ENCODE measurements around the gene FIGN. TPM values are rescaled to one million over a fixed set of nuclear protein-coding genes. Genes with fewer than 3 reads are reported as not detected.

Gene FIGN
- total RNA-seq, 3 donors from 2014 or later, result 2.6 to 13.9 (median 5.0) TPM

GRCh38 chr2:163733301-163733938 lies 2.4 kb downstream of the FIGN start:
- no peak for DNase-seq (ENCODE audit: low spot score in 2 of 2)

GRCh38 chr2:163732727-163733126 lies 3.1 kb downstream of the FIGN start:
- intact Hi-C loops (cut with DNase I; ENCODE audit: low total_unique reads), result no loop called here

More at GRCh38 chr2:163733301-163733938, 2.4 kb downstream of the FIGN start:
- Histone ChIP-seq H3K4me3 (peak overlapping the region; percentile 23 to 69 (median 62)), H3K27me3 (no peaks in the 10 kb centered on the region), H3K36me3 (no peaks in the 10 kb centered on the region), H3K9me3 (no peaks in the 10 kb centered on the region), H3K27ac (peak overlapping the region; percentile 19 to 41), H3K4me1 (peaks cover 0 to 4% of the 10 kb centered on the region in 2 donors)
- TF ChIP-seq POLR2AphosphoS5 (IDR thresholded peaks at IDR 0.05) (no peak), CTCF (IDR thresholded peaks at IDR 0.05) (no peak), POLR2A (IDR thresholded peaks at IDR 0.05) (no peak)
- intact Hi-C loops (cut with DNase I; ENCODE audit: low total_unique reads), result no loop called here

GRCh38 chr2:163731735-163732134 lies 4.1 kb downstream of the FIGN start:
- TF ChIP-seq POLR2A (IDR thresholded peaks at IDR 0.05), result no peak
- TF ChIP-seq CTCF (IDR thresholded peaks at IDR 0.05), result no peak
- no peak for TF ChIP-seq POLR2AphosphoS5 (IDR thresholded peaks at IDR 0.05)
- H3K27me3 ChIP-seq, result no peaks in the 10 kb centered on the region
- H3K4me1 ChIP-seq, result peaks cover 0 to 4% of the 10 kb centered on the region in 2 donors
- H3K9me3 ChIP-seq, result no peaks in the 10 kb centered on the region
- intact Hi-C loops (cut with DNase I; ENCODE audit: low total_unique reads), result no loop called here
- no peak overlapping the region for H3K4me3 ChIP-seq
- no peak for DNase-seq (ENCODE audit: low spot score in 2 of 2)
- peak overlapping the region in 1 of 2 donors; percentile 41 for H3K27ac ChIP-seq
- no peaks in the 10 kb centered on the region for H3K36me3 ChIP-seq

More at GRCh38 chr2:163732727-163733126, 3.1 kb downstream of the FIGN start:
- H3K27ac ChIP-seq, result peak overlapping the region in 1 of 2 donors; percentile 10
- no peak for DNase-seq (ENCODE audit: low spot score in 2 of 2)
- no peaks in the 10 kb centered on the region for H3K27me3 ChIP-seq
- H3K4me1 ChIP-seq, result peaks cover 0 to 4% of the 10 kb centered on the region in 2 donors
- no peaks in the 10 kb centered on the region for H3K9me3 ChIP-seq
- H3K4me3 ChIP-seq, result peak overlapping the region; percentile 23 to 69 (median 62)
- H3K36me3 ChIP-seq, result no peaks in the 10 kb centered on the region
- TF ChIP-seq CTCF (IDR thresholded peaks at IDR 0.05), result no peak
- TF ChIP-seq POLR2AphosphoS5 (IDR thresholded peaks at IDR 0.05), result no peak
- TF ChIP-seq POLR2A (IDR thresholded peaks at IDR 0.05), result no peak

GRCh38 chr2:163730556-163730955 lies 5.3 kb downstream of the FIGN start:
- no peak for DNase-seq (ENCODE audit: low spot score in 2 of 2)
- no peaks in the 10 kb centered on the region for H3K9me3 ChIP-seq
- no peaks in the 10 kb centered on the region for H3K36me3 ChIP-seq
- H3K4me3 ChIP-seq, result no peak overlapping the region
- H3K27ac ChIP-seq, result no peak overlapping the region
- TF ChIP-seq POLR2A (IDR thresholded peaks at IDR 0.05) (no peak), CTCF (IDR thresholded peaks at IDR 0.05) (no peak), POLR2AphosphoS5 (IDR thresholded peaks at IDR 0.05) (no peak)
- H3K4me1 ChIP-seq, result peaks cover 0 to 4% of the 10 kb centered on the region in 2 donors
- intact Hi-C loops (cut with DNase I; ENCODE audit: low total_unique reads), result no loop called here
- H3K27me3 ChIP-seq, result no peaks in the 10 kb centered on the region

- no peak for DNase-seq (ENCODE audit: low spot score in 2 of 2)
- Histone ChIP-seq H3K4me3 (no peak overlapping the region), H3K27ac (no peak overlapping the region), H3K27me3 (no peaks in the 10 kb centered on the region), H3K4me1 (peaks cover 0 to 3% of the 10 kb centered on the region in 2 donors), H3K36me3 (no peaks in the 10 kb centered on the region), H3K9me3 (no peaks in the 10 kb centered on the region)
- intact Hi-C loops (cut with DNase I; ENCODE audit: low total_unique reads), result no loop called here
- TF ChIP-seq POLR2AphosphoS5 (IDR thresholded peaks at IDR 0.05), result no peak
- TF ChIP-seq POLR2A (IDR thresholded peaks at IDR 0.05), result no peak
- TF ChIP-seq CTCF (IDR thresholded peaks at IDR 0.05), result no peak
Observed at GRCh38 chr2:163729636-163730273, 6.1 kb downstream of the FIGN start.

All from breast epithelium (tissue), 4 donors.